ENCODE measurements around the gene LST1.

LST1 gene

GRCh38 chr6:31619805-31620585, 33.9 kb downstream of the LST1 start:
- DNase-seq (ENCODE audit: low read depth, low spot score), result peak; percentile 100

- DNase-seq (ENCODE audit: low read depth, low spot score), result peak; percentile 78
These were observed 34.7 kb downstream of the LST1 start, which contains the start of gene PRRC2A for GRCh38 chr6:31620586-31621319. Gene PRRC2A (plus strand): TSS chr6:31620715. CDS start chr6:31622790, 2,075 bp downstream.

- no peak for DNase-seq (ENCODE audit: low read depth, low spot score)
These were observed 35.4 kb downstream of the LST1 start for GRCh38 chr6:31621320-31621939.

GRCh38 chr6:31621991-31622390, 35.9 kb downstream of the LST1 start:
- DNase-seq (ENCODE audit: low read depth, low spot score), result peak; percentile 67

DNA sequence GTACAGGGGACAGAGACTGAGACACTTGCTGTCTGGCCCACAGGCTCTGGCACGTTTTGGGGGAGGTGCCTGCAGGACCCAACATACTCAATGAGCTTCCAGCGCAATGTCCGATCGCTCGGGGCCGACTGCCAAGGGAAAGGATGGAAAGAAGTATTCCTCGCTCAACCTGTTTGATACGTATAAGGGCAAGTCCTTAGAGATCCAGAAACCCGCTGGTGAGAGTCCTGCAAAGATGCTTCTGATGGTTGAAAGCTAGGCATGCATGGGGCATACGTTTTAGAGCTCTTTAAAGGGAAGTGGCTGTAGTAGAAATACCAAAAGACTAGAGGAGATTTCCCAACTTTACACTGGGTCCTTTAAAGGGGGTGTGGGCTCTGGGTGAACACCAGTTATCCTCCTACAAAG, 36.6 kb downstream of the LST1 start:
- peak; percentile 56 for DNase-seq (ENCODE audit: low read depth, low spot score)

DNA sequence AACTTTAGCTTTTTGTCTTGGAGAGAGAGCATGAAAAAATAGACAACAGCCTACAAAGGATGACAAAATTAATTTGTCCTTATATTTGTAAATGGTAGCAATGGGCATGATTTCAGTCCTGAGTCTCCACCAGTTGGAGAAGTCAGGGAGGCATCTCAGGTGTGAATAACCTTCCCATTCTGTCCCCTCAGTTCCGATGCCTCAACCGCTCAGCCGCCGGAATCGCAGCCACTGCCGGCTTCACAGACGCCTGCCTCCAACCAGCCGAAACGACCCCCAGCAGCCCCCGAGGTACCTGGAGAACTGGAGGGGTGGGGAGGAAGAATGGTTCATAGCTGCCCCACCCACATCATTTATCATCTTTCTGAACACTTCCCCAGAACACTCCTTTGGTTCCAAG, 38.0 kb downstream of the LST1 start:
- no peak for DNase-seq (ENCODE audit: low read depth, low spot score)

- no peak for DNase-seq (ENCODE audit: low read depth, low spot score)
These were observed 40.9 kb downstream of the LST1 start for GRCh38 chr6:31626952-31627351.

- DNase-seq (ENCODE audit: low read depth, low spot score), result no peak
These were observed 41.7 kb downstream of the LST1 start for GRCh38 chr6:31627690-31628287.

GRCh38 chr6:31629014-31629413, 42.9 kb downstream of the LST1 start:
- DNase-seq (ENCODE audit: low read depth, low spot score), result no peak

GRCh38 chr6:31630177-31630934, 44.3 kb downstream of the LST1 start:
- DNase-seq (ENCODE audit: low read depth, low spot score), result no peak

- no peak for DNase-seq (ENCODE audit: low read depth, low spot score)
These were observed 45.1 kb downstream of the LST1 start for GRCh38 chr6:31631209-31631608.

DNA sequence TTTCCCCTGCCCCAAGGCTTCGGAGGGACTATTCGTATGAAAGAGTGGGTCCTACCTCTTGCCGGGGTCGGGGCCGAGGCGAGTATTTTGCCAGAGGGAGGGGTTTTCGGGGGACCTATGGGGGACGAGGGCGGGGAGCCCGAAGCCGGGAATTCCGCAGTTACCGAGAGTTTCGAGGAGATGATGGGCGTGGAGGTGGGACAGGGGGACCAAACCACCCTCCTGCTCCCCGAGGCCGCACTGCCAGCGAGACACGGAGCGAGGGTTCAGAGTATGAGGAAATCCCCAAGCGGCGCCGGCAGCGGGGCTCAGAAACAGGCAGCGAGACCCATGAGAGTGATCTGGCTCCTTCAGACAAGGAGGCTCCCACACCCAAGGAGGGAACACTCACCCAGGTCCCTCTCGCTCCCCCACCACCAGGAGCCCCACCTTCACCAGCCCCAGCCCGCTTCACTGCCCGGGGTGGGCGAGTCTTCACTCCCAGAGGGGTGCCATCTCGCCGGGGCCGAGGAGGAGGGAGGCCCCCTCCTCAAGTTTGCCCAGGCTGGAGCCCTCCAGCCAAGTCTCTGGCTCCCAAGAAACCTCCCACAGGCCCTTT, 45.7 kb downstream of the LST1 start:
- DNase-seq (ENCODE audit: low read depth, low spot score), result no peak

- no peak for DNase-seq (ENCODE audit: low read depth, low spot score)
These were observed 46.3 kb downstream of the LST1 start for GRCh38 chr6:31632279-31632946.

DNA sequence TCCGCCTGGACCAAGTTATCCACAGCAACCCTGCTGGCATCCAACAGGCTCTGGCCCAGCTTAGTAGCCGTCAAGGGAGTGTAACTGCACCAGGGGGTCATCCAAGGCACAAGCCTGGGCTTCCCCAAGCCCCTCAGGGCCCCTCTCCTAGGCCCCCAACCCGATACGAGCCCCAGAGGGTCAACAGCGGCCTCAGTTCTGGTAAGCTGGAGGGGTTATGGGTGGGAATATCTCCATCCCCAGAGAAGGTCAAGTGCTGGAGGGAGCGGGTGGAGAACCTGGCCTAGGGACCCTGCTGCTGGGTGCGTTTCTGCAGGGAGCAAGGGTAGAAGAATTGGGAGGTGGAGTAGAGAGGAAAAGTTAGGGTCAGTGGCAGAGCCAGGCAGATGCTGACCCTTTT, 47.4 kb downstream of the LST1 start:
- no peak for DNase-seq (ENCODE audit: low read depth, low spot score)

GRCh38 chr6:31634131-31634530, 48.1 kb downstream of the LST1 start:
- no peak for DNase-seq (ENCODE audit: low read depth, low spot score)

DNA sequence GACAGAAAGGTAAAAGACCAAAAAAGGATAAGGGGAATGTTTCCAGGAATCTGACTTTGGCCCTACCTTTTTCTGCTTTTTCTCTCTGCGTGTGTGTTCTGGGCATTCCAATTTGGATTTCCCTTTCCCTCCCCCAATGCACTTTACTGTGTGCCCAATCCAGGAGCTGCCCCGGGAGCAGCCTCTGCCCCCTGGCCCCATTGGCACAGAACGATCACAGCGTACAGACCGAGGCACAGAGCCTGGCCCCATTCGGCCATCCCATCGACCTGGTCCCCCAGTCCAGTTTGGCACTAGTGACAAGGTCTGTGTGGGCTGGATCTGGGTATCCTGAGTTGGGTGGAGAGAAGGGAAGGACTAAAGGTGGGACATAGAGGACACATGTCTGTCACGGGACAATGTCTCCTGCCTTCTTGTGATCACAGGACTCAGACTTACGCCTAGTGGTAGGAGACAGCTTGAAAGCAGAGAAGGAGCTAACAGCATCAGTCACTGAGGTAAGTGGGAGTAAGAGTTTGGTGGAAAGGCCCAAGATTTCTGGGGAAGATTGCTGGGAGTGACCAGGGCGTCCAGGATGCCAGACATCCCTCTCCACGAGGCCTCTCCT, 49.0 kb downstream of the LST1 start:
- DNase-seq (ENCODE audit: low read depth, low spot score), result no peak

DNA sequence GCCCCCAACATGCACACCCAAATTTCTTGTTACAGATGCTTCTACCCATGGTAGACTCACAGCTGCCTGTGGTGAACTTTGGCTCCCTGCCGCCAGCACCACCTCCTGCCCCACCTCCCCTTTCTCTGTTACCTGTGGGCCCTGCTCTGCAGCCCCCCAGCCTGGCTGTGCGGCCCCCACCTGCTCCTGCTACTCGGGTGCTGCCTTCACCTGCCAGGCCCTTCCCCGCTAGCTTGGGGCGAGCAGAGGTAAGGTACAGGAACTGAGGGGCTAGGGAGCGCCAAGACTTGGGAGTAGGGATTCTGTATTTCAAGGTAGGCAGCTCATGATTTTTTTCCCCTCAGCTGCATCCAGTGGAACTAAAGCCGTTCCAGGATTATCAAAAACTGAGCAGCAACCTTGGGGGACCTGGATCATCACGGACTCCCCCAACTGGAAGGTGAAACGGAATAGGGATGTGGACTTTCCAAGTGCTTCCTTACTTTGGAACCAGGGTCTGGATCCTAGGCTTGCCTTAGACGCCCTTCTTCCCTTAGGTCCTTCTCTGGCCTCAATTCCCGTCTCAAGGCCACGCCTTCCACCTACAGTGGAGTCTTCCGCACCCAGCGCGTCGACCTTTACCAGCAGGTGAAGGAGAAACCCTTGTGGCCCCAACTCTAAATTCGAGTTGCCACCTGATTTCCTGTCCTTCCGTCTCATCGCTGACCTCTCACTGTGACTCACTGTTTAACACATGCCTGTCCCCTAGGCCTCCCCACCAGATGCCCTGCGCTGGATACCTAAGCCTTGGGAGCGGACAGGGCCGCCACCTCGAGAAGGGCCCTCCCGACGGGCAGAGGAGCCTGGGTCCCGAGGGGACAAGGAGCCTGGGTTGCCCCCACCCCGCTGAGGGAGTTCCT, 50.9 kb downstream of the LST1 start:
- no peak for DNase-seq (ENCODE audit: low read depth, low spot score)

All from ELF-1 (cell line).